ENCODE results near the gene NBPF1. TPM values are rescaled to one million over a fixed set of nuclear protein-coding genes. Genes with fewer than 3 reads are reported as not detected.
"Not testable (repeated sequence)": the region's sequence is repeated elsewhere in the genome, so short reads cannot be mapped to it uniquely, and the experiment has no call there.

Gene NBPF1
- total RNA-seq, 1 donor from 2014 or later: 25.8 TPM

GRCh38 chr1:16623812-16624719, 10.7 kb upstream of the NBPF1 start:
- DNase-seq (ENCODE audit: low spot score): peak; percentile 95

- DNase-seq (ENCODE audit: low spot score): peak; percentile 90
These were observed 10.0 kb upstream of the NBPF1 start for GRCh38 chr1:16623337-16623736.

- peak; percentile 91 for DNase-seq (ENCODE audit: low spot score)
These were observed 8.4 kb upstream of the NBPF1 start for GRCh38 chr1:16621681-16622315.

- DNase-seq (ENCODE audit: low spot score): no peak
These were observed 7.9 kb upstream of the NBPF1 start for GRCh38 chr1:16621300-16621658.

GRCh38 chr1:16619803-16620501, 6.6 kb upstream of the NBPF1 start:
- peak; percentile 92 for DNase-seq (ENCODE audit: low spot score)

- peak; percentile 90 for DNase-seq (ENCODE audit: low spot score)
These were observed 5.4 kb upstream of the NBPF1 start for GRCh38 chr1:16618719-16619118.

GRCh38 chr1:16617778-16618580, 4.6 kb upstream of the NBPF1 start:
- no peak for DNase-seq (ENCODE audit: low spot score)

GRCh38 chr1:16617114-16617631, 3.8 kb upstream of the NBPF1 start:
- peak; percentile 91 for DNase-seq (ENCODE audit: low spot score)

- DNase-seq (ENCODE audit: low spot score): peak; percentile 91
These were observed 2.2 kb upstream of the NBPF1 start for GRCh38 chr1:16615253-16616252.

- DNase-seq (ENCODE audit: low spot score): no peak
These were observed 1.2 kb upstream of the NBPF1 start for GRCh38 chr1:16614361-16615252.

GRCh38 chr1:16612332-16613172, 812 bp downstream of the NBPF1 start:
- peak; percentile 94 for DNase-seq (ENCODE audit: low spot score)

GRCh38 chr1:16611981-16612331, 1.4 kb downstream of the NBPF1 start:
- peak; percentile 90 for DNase-seq (ENCODE audit: low spot score)

- not testable (repeated sequence) for DNase-seq (ENCODE audit: low spot score)
These were observed 2.2 kb downstream of the NBPF1 start for GRCh38 chr1:16611164-16611563.

- DNase-seq (ENCODE audit: low spot score): not testable (repeated sequence)
These were observed 2.8 kb downstream of the NBPF1 start for GRCh38 chr1:16610553-16610952.

GRCh38 chr1:16609761-16610160, 3.6 kb downstream of the NBPF1 start:
- not testable (repeated sequence) for DNase-seq (ENCODE audit: low spot score)

GRCh38 chr1:16608838-16609560, 4.4 kb downstream of the NBPF1 start:
- no peak for DNase-seq (ENCODE audit: low spot score)
